Activated naive CD8-positive, alpha-beta T cell treated with anti-CD3 and anti-CD28 coated beads, Interleukin-2, amount 10 ng/mL, durations not matched to agents 7 days and 5 days (primary cell): ENCODE results near the gene CD320. TPM values are rescaled to one million over a fixed set of nuclear protein-coding genes. Genes with fewer than 3 reads are reported as not detected.

ENCODE experiments used
- ATAC-seq: fragments of 150-1000 bp; cut with Tn5 transposase; one replicate; pipeline ENCODE4 v1.10.0; 2021; ENCODE audit warnings: low read depth, moderate library complexity
- POLR2A ChIA-PET: fragments of 350-600 bp; sonication (Branson Sonifier 250); formaldehyde crosslinking; loops from one replicate; lab custom pipeline; 2021; ENCODE audit warnings: antibody characterized with exemption; lab: Charles Lee
- DNase-seq: peaks from one replicate; pipeline ENCODE4 v3.0.0; 2021
- H3K27ac Mint-ChIP-seq: one replicate; pipeline ENCODE4 v1.8.0; 2022; ENCODE audit warnings: mild to moderate bottlenecking, mixed read lengths
- H3K27me3 Mint-ChIP-seq: one replicate; pipeline ENCODE4 v1.8.0; 2022; ENCODE audit warnings: mild to moderate bottlenecking, moderate library complexity, mixed read lengths
- H3K36me3 Mint-ChIP-seq: one replicate; pipeline ENCODE4 v1.8.0; 2021; ENCODE audit warnings: mild to moderate bottlenecking, mixed read lengths
- H3K4me1 Mint-ChIP-seq: one replicate; pipeline ENCODE4 v1.8.0; 2021; ENCODE audit warnings: mixed read lengths
- H3K4me3 Mint-ChIP-seq: one replicate; pipeline ENCODE4 v1.8.0; 2022; ENCODE audit warnings: mild to moderate bottlenecking, moderate library complexity, mixed read lengths
- H3K9me3 Mint-ChIP-seq: one replicate; pipeline ENCODE4 v1.8.0; 2021; ENCODE audit warnings: mixed read lengths
- total RNA-seq, 2 experiments: library from RNA; stranded (reverse); gene quantifications; one replicate each; pipeline ENCODE4 v1.2.3, GENCODE V29; 2021

The CD320 gene
- total RNA-seq, 2 experiments from 2014 or later: 36.1 to 38.4 TPM

DNA sequence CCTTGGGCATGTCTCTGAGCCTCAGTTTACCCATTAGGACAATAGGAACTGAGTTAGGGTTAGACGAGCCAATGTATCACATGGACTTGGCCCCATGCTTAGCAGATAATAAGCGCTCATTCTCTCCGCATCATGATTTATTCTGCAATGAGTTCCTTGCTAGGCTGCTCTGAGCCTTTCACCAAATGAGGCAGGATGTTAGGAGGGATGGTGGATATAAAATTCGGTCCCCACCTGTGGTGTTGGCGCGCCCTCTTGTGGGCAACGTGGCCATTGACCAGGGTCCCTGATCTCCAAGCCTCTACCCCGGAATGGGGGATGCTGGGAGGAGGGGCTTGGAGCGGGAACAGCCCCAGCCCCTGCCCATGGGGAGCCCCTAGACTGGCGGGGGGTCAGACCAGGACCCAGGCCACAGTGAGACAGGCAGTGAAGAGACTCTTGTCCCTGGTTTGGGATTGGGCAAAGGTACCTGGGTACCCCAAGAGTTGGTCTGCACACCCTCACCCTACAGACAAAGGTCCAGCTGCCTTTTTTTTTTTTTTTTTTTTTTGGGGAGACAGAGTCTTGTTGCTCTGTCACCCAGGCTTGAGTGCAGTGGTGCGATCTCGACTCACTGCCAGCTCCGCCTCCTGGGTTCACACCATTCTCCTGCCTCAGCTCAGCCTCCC is 55.1 kb downstream of the CD320 start:
- Mint-ChIP-seq H3K9me3 (peaks cover 10% of the 10 kb centered on the region), H3K27ac (no peak overlapping the region), H3K4me1 (peaks cover 14% of the 10 kb centered on the region), H3K4me3 (no peak overlapping the region), H3K36me3 (peaks cover 24% of the 10 kb centered on the region), H3K27me3 (no peaks in the 10 kb centered on the region)
- POLR2A ChIA-PET: interaction anchor here (0.7 kb wide), 1 partner anchor 59 kb away, joined by 3 read pairs; no protein-coding TSS in a partner anchor
- DNase-seq (peak; percentile 90), ATAC-seq (peak; percentile 75)

Other genes starting within 250 kb of the CD320 start
- under 1 TPM; 0.03 to 0.50 TPM for gene FBN3, start 158.8 kb downstream of the CD320 start, total RNA-seq
- 10 to 100 TPM; 32.5 to 32.8 TPM for gene CERS4, start 99.0 kb downstream of the CD320 start, total RNA-seq
- 10 to 100 TPM; 53.8 to 59.0 TPM for gene NDUFA7, start 13.0 kb upstream of the CD320 start, total RNA-seq
- 1,000 to 10,000 TPM; 1,838 to 1,917 TPM for gene RPS28, start 13.1 kb upstream of the CD320 start, total RNA-seq
- 1 to 10 TPM; 4.5 to 4.8 TPM for gene KANK3, start 34.9 kb upstream of the CD320 start, total RNA-seq
- under 1 TPM in 1 of 2 experiments, not detected in 1; 0.64 TPM for gene ANGPTL4, start 55.8 kb upstream of the CD320 start, total RNA-seq
- 100 to 1,000 TPM in 1 of 2 experiments, 10 to 100 TPM in 1; 98.8 to 103 TPM for gene RAB11B, start 82.0 kb upstream of the CD320 start, total RNA-seq
- gene MARCHF2, start 104.9 kb upstream of the CD320 start, total RNA-seq: 10 to 100 TPM; 23.9 to 25.0 TPM
- 100 to 1,000 TPM; 188 to 198 TPM for gene HNRNPM, start 136.6 kb upstream of the CD320 start, total RNA-seq
- gene PRAM1, start 194.3 kb upstream of the CD320 start, total RNA-seq: 1 to 10 TPM; 2.3 to 2.5 TPM
- 10 to 100 TPM; 38.2 to 40.5 TPM for gene ZNF414, start 205.8 kb upstream of the CD320 start, total RNA-seq